Measurements from ENCODE around the gene YTHDC1.

Gene YTHDC1

DNA sequence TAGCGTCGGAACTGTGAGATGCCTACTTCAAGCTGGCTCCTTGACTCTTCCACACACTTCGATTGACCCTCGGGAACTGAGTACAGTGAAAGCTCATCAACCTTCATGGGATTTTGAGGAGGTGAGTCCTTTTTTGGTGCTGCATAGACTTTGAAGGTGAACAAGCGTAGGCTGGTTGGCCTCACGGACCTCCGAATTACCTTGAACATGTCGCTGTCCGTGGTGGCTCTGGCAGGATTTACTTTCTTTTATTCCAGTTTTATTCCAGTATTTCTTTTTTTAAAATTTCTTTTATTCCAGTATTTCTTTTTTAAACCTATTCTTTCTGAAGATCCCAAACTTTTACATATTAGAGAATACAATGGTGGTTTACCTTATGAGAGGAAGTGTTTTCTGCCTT lies 45.2 kb downstream of the YTHDC1 start:
- DNase-seq (ENCODE audit: low read depth in 2 of 2): no peak
- no peak overlapping the region for H3K4me3 ChIP-seq (replicated peaks in 1 of 2; ENCODE audit: low read depth in 2 of 2, low read length in 2 of 2)
- no peak for TF ChIP-seq CTCF (IDR thresholded peaks at IDR 0.05; ENCODE audit: low read depth, low read length)

DNA sequence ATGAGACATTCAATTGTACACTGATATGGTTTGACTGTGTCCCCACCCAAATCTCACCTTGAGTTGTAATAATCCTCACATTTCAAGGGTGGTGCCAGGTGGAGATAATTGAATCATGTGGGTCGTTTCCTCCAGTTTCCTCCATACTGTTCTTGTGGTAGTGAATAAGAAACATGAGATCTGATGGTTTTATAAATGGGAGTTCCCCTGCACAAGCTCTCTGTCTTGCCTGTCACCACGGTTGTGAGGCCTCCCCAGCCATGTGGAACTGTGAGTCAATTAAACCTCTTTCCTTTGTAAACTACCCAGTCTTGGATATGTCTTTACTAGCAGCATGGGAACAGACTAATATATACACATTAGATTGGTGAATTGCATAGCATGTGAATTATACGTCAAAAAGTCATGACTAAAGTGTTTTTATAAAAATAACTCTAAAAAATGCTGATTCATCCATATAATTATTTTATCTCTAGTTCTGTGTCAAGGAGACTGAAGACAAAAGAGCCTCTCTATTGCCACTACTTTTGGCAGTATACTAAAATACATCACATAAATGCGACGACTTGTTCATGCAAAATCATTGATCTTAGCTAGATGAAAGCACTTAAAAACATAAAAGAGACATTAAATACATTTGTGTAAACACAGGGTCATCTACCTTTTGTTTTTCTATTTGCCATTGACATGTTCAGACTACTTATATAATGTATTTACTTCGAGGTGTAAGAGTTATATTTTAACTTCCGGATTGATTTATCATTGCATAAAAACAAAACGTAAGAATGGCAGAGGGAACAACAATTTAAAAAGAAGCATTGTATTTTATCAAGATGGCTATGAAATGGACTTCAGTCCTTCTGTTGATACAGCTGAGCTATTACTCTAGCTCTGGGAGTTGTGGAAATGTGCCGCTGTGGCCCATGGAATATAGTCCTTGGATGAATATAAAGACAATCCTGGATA lies 50.1 kb downstream of the YTHDC1 start:
- no peak for DNase-seq (ENCODE audit: low read depth in 2 of 2)
- no peak for TF ChIP-seq CTCF (IDR thresholded peaks at IDR 0.05; ENCODE audit: low read depth, low read length)
- H3K4me3 ChIP-seq (replicated peaks in 1 of 2; ENCODE audit: low read depth in 2 of 2, low read length in 2 of 2): no peak overlapping the region

DNA sequence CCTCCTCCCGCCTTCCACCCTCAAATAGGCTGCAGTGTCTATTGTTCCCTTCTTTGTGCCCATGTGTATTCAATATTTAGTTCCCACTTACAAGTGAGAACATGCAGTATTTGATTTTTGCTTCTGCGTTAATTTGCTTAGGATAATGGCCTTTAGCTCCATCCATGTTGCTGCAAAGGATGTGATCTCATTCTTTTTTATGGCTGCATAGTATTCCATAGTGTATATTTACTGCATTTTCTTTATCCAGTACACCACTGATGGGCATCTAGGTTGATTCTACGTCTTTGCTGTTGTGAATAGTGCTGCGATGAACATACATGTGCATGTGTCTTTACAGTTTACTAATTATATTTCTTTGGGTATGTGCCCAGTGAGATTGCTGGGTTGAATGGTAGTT lies 52.8 kb downstream of the YTHDC1 start:
- no peak for DNase-seq (ENCODE audit: low read depth in 2 of 2)
- no peak for TF ChIP-seq CTCF (IDR thresholded peaks at IDR 0.05; ENCODE audit: low read depth, low read length)
- H3K4me3 ChIP-seq (replicated peaks in 1 of 2; ENCODE audit: low read depth in 2 of 2, low read length in 2 of 2): no peak overlapping the region

GRCh38 chr4:68291256-68291655 lies 58.6 kb downstream of the YTHDC1 start:
- DNase-seq (ENCODE audit: low read depth in 2 of 2): no peak
- H3K4me3 ChIP-seq (replicated peaks in 1 of 2; ENCODE audit: low read depth in 2 of 2, low read length in 2 of 2): no peak overlapping the region
- no peak for TF ChIP-seq CTCF (IDR thresholded peaks at IDR 0.05; ENCODE audit: low read depth, low read length)

DNA sequence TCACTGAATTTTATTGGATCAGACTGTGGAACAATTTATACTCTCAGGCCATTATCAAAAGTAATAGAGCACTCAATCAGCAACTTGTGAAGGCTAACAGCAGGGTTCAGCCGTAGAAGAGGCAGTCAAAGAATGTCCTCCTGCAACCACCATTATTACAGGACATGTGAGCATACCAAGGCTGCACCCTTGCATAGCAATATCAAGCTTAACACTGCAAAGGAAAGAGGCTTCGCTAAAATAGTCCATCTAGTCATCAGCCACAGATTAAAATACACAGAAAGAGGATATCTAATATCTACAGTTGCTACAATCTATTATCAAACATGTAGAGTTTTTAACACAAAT lies 61.5 kb downstream of the YTHDC1 start:
- no peak for TF ChIP-seq CTCF (IDR thresholded peaks at IDR 0.05; ENCODE audit: low read depth, low read length)
- no peak overlapping the region for H3K4me3 ChIP-seq (replicated peaks in 1 of 2; ENCODE audit: low read depth in 2 of 2, low read length in 2 of 2)
- no peak for DNase-seq (ENCODE audit: low read depth in 2 of 2)

DNA sequence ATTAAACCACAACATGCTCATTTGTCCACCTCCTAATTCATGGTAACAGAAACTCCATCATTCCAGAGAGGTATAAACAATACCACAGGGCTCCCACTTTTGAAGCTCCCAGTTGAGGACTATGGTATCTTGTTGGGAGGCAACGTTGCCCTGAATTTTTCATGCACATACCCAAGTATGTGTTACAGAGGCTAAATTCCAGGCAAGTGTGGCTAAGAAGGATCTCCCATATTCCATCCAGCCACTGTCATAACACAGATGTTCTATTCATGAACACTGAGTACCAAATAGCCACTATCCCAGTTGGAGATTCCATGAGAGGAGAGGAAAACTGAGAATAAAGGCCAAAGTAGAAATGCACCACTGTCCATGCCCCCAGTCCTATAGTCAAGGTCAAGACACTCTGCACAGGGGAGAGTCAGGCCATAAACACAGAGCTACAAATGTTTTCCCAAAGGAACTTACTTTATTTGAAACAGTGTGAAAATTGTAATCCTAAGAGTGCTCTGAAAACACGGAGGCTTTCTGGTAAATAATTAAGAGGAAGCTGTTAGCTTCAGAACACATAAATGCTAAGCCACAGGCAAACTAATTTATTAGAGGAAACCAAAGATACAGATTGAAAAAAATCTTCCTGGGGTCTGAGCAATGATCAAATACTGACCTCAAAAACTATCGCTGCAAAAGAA lies 62.0 kb downstream of the YTHDC1 start:
- no peak for DNase-seq (ENCODE audit: low read depth in 2 of 2)
- TF ChIP-seq CTCF (IDR thresholded peaks at IDR 0.05; ENCODE audit: low read depth, low read length): no peak
- H3K4me3 ChIP-seq (replicated peaks in 1 of 2; ENCODE audit: low read depth in 2 of 2, low read length in 2 of 2): no peak overlapping the region
